ENCODE results near the gene AUTS2.

Gene AUTS2

GRCh38 chr7:70372768-70373515, 774.7 kb downstream of the AUTS2 start:
- Histone ChIP-seq H3K9me3 (ENCODE audit: low read length) (no peaks in the 10 kb centered on the region), H3F3A (ENCODE audit: insufficient read depth, low read length) (no peaks in the 10 kb centered on the region), H3K4me1 (ENCODE audit: insufficient read depth, low read length, severe bottlenecking) (peaks cover 5% of the 10 kb centered on the region), H3K79me2 (ENCODE audit: insufficient read depth, low read length) (no peaks in the 10 kb centered on the region), H3K27me3 (ENCODE audit: insufficient read depth, low read length) (no peaks in the 10 kb centered on the region), H3K4me3 (ENCODE audit: low read depth, low read length, poor library complexity, severe bottlenecking) (no peak overlapping the region), H3K9me2 (ENCODE audit: low read depth, low read length) (no peaks in the 10 kb centered on the region), H3K27ac (ENCODE audit: low read depth, low read length, poor library complexity, severe bottlenecking) (no peak overlapping the region), H4K20me1 (ENCODE audit: insufficient read depth, low read length) (no peaks in the 10 kb centered on the region), H3K4me2 (ENCODE audit: low read length) (no peak overlapping the region), H3K36me3 (ENCODE audit: insufficient read depth, low read length) (no peaks in the 10 kb centered on the region), H2AFZ (ENCODE audit: low read length) (no peak overlapping the region), H3K9ac (ENCODE audit: low read length) (no peak overlapping the region)
- TF ChIP-seq EZH2 (IDR thresholded peaks at IDR 0.05; ENCODE audit: borderline replicate concordance, low read length) = no peak
- no peak for TF ChIP-seq CTCF (IDR thresholded peaks at IDR 0.05; ENCODE audit: low read length)

GRCh38 chr7:70374772-70375533, 776.7 kb downstream of the AUTS2 start:
- no peaks in the 10 kb centered on the region for H3K79me2 ChIP-seq (ENCODE audit: insufficient read depth, low read length)
- no peak overlapping the region for H3K4me3 ChIP-seq (ENCODE audit: low read depth, low read length, poor library complexity, severe bottlenecking)
- H3K27ac ChIP-seq (ENCODE audit: low read depth, low read length, poor library complexity, severe bottlenecking) = no peak overlapping the region
- H3K4me2 ChIP-seq (ENCODE audit: low read length) = no peak overlapping the region
- H3K4me1 ChIP-seq (ENCODE audit: insufficient read depth, low read length, severe bottlenecking) = peaks cover 5% of the 10 kb centered on the region
- no peaks in the 10 kb centered on the region for H3K36me3 ChIP-seq (ENCODE audit: insufficient read depth, low read length)
- H3F3A ChIP-seq (ENCODE audit: insufficient read depth, low read length) = no peaks in the 10 kb centered on the region
- no peaks in the 10 kb centered on the region for H3K27me3 ChIP-seq (ENCODE audit: insufficient read depth, low read length)
- H3K9me3 ChIP-seq (ENCODE audit: low read length) = no peaks in the 10 kb centered on the region
- no peak overlapping the region for H3K9ac ChIP-seq (ENCODE audit: low read length)
- H4K20me1 ChIP-seq (ENCODE audit: insufficient read depth, low read length) = no peaks in the 10 kb centered on the region
- TF ChIP-seq EZH2 (IDR thresholded peaks at IDR 0.05; ENCODE audit: borderline replicate concordance, low read length) (no peak), CTCF (IDR thresholded peaks at IDR 0.05; ENCODE audit: low read length) (no peak)
- H2AFZ ChIP-seq (ENCODE audit: low read length) = no peak overlapping the region
- H3K9me2 ChIP-seq (ENCODE audit: low read depth, low read length) = no peaks in the 10 kb centered on the region

GRCh38 chr7:70376561-70377031, 778.3 kb downstream of the AUTS2 start:
- Histone ChIP-seq H2AFZ (ENCODE audit: low read length) (no peak overlapping the region), H3K9me2 (ENCODE audit: low read depth, low read length) (no peaks in the 10 kb centered on the region), H3K79me2 (ENCODE audit: insufficient read depth, low read length) (no peaks in the 10 kb centered on the region), H3K9ac (ENCODE audit: low read length) (no peak overlapping the region), H3K4me1 (ENCODE audit: insufficient read depth, low read length, severe bottlenecking) (peaks cover 5% of the 10 kb centered on the region), H3F3A (ENCODE audit: insufficient read depth, low read length) (no peaks in the 10 kb centered on the region), H3K36me3 (ENCODE audit: insufficient read depth, low read length) (no peaks in the 10 kb centered on the region), H3K4me2 (ENCODE audit: low read length) (no peak overlapping the region), H3K27ac (ENCODE audit: low read depth, low read length, poor library complexity, severe bottlenecking) (no peak overlapping the region), H4K20me1 (ENCODE audit: insufficient read depth, low read length) (no peaks in the 10 kb centered on the region), H3K4me3 (ENCODE audit: low read depth, low read length, poor library complexity, severe bottlenecking) (no peak overlapping the region), H3K9me3 (ENCODE audit: low read length) (no peaks in the 10 kb centered on the region), H3K27me3 (ENCODE audit: insufficient read depth, low read length) (no peaks in the 10 kb centered on the region)
- TF ChIP-seq CTCF (IDR thresholded peaks at IDR 0.05; ENCODE audit: low read length) (no peak), EZH2 (IDR thresholded peaks at IDR 0.05; ENCODE audit: borderline replicate concordance, low read length) (no peak)

Measured in OCI-LY1 (cell line).